ENCODE results near the gene ACSL6.

DNA sequence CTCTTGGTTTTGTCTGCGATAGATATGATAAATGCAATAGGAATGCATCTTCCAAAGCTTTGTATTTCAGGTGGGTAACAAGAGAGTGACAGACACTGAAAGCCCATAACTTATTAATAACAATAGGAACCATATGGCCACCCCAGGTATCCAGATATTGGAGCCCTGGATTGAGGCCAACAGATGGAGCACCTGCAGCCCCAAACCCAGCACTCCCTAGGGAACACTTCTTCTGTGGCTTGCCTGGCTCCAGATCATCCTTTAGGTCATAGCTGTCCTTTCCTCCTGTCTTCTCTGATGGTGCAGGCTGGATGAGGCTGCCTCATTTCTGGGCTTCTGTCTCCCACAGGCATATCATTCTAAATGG is 44.0 kb upstream of the ACSL6 start:
- TF ChIP-seq EZH2 (IDR thresholded peaks at IDR 0.05) (no peak), EZH2phosphoT487 (IDR thresholded peaks at IDR 0.05) (no peak)
- TF ChIP-seq, protein P1, sequence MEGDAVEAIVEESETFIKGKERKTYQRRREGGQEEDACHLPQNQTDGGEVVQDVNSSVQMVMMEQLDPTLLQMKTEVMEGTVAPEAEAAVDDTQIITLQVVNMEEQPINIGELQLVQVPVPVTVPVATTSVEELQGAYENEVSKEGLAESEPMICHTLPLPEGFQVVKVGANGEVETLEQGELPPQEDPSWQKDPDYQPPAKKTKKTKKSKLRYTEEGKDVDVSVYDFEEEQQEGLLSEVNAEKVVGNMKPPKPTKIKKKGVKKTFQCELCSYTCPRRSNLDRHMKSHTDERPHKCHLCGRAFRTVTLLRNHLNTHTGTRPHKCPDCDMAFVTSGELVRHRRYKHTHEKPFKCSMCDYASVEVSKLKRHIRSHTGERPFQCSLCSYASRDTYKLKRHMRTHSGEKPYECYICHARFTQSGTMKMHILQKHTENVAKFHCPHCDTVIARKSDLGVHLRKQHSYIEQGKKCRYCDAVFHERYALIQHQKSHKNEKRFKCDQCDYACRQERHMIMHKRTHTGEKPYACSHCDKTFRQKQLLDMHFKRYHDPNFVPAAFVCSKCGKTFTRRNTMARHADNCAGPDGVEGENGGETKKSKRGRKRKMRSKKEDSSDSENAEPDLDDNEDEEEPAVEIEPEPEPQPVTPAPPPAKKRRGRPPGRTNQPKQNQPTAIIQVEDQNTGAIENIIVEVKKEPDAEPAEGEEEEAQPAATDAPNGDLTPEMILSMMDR (IDR thresholded peaks at IDR 0.05) = no peak

Data from neural progenitor cell (in vitro differentiated cells).